Measurements from ENCODE around the gene COL9A3.

DNA sequence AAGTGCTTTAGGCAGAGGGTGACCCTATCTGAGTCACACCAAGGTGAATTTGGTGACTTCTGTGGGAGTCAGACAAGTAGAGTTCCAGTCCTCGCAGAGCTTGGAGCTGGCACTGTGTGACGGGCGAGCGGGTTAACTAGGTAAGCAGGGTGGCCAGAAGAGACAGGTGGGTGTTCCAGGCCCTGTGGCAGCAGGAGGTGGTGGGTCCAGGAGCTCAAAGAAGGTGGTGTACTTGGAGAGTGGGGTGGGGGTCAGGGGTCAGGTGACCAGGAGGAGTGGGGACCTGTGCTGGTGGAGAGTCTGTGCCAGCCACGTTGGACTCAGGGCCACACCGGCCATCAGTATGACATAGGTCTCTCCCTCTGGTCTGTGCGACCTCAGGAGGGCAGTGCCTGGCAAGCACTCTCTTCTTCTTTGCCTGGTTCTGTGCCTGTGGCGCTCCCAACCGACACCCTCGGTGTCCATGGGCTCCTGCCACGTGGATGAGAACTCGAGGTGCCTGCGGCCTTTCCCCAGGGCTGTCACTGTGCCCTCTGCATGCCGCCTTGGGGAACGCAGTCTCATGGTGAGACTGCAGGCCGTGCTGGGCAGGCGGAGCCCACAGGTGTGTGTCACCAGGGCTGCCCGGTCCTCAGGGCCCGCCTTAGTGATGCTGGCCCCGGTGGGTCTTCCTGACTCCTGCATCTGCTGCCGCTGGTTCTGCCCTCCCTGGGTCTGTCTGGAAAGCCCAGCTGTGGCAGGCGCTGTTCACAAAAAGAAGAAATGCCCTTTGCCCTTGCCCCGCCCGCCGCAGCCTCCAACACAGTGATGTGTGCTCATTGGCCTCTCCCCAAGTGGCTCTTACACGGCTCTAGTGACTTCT is 18.9 kb upstream of the COL9A3 start:
- TF ChIP-seq, protein P1, sequence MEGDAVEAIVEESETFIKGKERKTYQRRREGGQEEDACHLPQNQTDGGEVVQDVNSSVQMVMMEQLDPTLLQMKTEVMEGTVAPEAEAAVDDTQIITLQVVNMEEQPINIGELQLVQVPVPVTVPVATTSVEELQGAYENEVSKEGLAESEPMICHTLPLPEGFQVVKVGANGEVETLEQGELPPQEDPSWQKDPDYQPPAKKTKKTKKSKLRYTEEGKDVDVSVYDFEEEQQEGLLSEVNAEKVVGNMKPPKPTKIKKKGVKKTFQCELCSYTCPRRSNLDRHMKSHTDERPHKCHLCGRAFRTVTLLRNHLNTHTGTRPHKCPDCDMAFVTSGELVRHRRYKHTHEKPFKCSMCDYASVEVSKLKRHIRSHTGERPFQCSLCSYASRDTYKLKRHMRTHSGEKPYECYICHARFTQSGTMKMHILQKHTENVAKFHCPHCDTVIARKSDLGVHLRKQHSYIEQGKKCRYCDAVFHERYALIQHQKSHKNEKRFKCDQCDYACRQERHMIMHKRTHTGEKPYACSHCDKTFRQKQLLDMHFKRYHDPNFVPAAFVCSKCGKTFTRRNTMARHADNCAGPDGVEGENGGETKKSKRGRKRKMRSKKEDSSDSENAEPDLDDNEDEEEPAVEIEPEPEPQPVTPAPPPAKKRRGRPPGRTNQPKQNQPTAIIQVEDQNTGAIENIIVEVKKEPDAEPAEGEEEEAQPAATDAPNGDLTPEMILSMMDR (IDR thresholded peaks at IDR 0.05; ENCODE audit: low read depth, low read length): no peak
- no peak for TF ChIP-seq EZH2phosphoT487 (IDR thresholded peaks at IDR 0.05; ENCODE audit: low read depth)

Data from OCI-LY3 (cell line).